IMR-90 (cell line): ENCODE data around the gene NINJ2. TPM values are rescaled to one million over a fixed set of nuclear protein-coding genes. Genes with fewer than 3 reads are reported as not detected.

ENCODE experiments used
- ATAC-seq: fragments of 200-7000 bp; cut with Tn5 transposase; 2 replicates; pipeline ENCODE4 v1.9.1; 2020; ENCODE audit warnings: low read depth, mild to moderate bottlenecking, moderate library complexity
- BruUV-seq: library from RNA; stranded (reverse); fragments of 400-500 nt; replicated peaks from 2 replicates; lab custom pipeline; 2021; lab: Mats Ljungman, UMichigan
- CTCF ChIA-PET: fragments of 300-600 bp; formaldehyde crosslinking; extraction: SDS; loops from one replicate; lab custom pipeline; 2021; ENCODE audit warnings: antibody characterized with exemption; lab: Yijun Ruan, JAX
- POLR2A ChIA-PET: fragments of 300-600 bp; sonication (Branson Sonifier 250); formaldehyde crosslinking; loops from one replicate; lab custom pipeline; 2022; ENCODE audit warnings: antibody characterized with exemption; ENCODE audit not compliant: unreplicated experiment; lab: Charles Lee
- DNase-seq: peaks from one replicate; pipeline ENCODE4 v3.0.0; 2013
- H2AFZ ChIP-seq: replicated peaks from 2 replicates; pipeline ENCODE3; 2013; ENCODE audit warnings: low read length, mild to moderate bottlenecking; ENCODE audit not compliant: poor library complexity
- H2AK5ac ChIP-seq: 2 replicates; pipeline ENCODE4 v1.6.1; 2013; ENCODE audit warnings: low read depth, low read length, inconsistent platforms
- H2AK9ac ChIP-seq: replicated peaks from 2 replicates; pipeline ENCODE3; 2013; ENCODE audit warnings: mild to moderate bottlenecking, low read depth, low read length, moderate library complexity; ENCODE audit not compliant: poor library complexity
- H2BK120ac ChIP-seq: 2 replicates; pipeline ENCODE4 v1.6.1; 2013; ENCODE audit warnings: low read depth, low read length, inconsistent platforms
- H2BK15ac ChIP-seq: 3 replicates; pipeline ENCODE4 v1.6.1; 2013; ENCODE audit warnings: low read depth, low read length, inconsistent platforms
- H2BK20ac ChIP-seq: 2 replicates; pipeline ENCODE4 v1.6.1; 2013; ENCODE audit warnings: low read depth, mild to moderate bottlenecking, inconsistent platforms, low read length, moderate library complexity
- H2BK5ac ChIP-seq: 2 replicates; pipeline ENCODE4 v1.6.1; 2013; ENCODE audit warnings: mild to moderate bottlenecking, low read depth, low read length, inconsistent platforms; ENCODE audit not compliant: poor library complexity, severe bottlenecking
- H3K14ac ChIP-seq: replicated peaks from 2 replicates; pipeline ENCODE4 v1.6.1; 2013; ENCODE audit warnings: low read depth, low read length, inconsistent platforms
- H3K18ac ChIP-seq: 2 replicates; pipeline ENCODE4 v1.6.1; 2013; ENCODE audit warnings: low read depth, low read length, control low read depth
- H3K23ac ChIP-seq: 2 replicates; pipeline ENCODE4 v1.6.1; 2013; ENCODE audit warnings: low read depth, low read length, inconsistent platforms
- H3K27ac ChIP-seq: 2 replicates; pipeline ENCODE4 v1.5.1; 2013; ENCODE audit warnings: mild to moderate bottlenecking, control low read depth, low read length; ENCODE audit not compliant: insufficient read depth
- H3K27me3 ChIP-seq: 2 replicates; pipeline ENCODE4 v1.6.1; 2013; ENCODE audit warnings: low read length; ENCODE audit not compliant: control insufficient read depth, insufficient read depth
- H3K36me3 ChIP-seq: 2 replicates; pipeline ENCODE4 v1.6.1; 2013; ENCODE audit warnings: low read length, mixed read lengths; ENCODE audit not compliant: control insufficient read depth, insufficient read depth
- H3K4ac ChIP-seq: 2 replicates; pipeline ENCODE4 v1.6.1; 2013; ENCODE audit warnings: low read depth, low read length, inconsistent platforms
- H3K4me1 ChIP-seq: 2 replicates; pipeline ENCODE4 v1.6.1; 2013; ENCODE audit warnings: low read length, mixed read lengths; ENCODE audit not compliant: control insufficient read depth, insufficient read depth
- H3K4me2 ChIP-seq: 2 replicates; pipeline ENCODE4 v1.6.1; 2013; ENCODE audit warnings: low read depth, mild to moderate bottlenecking, control low read depth, low read length, moderate library complexity
- H3K4me3 ChIP-seq: 2 replicates; pipeline ENCODE4 v1.5.1; 2013; ENCODE audit warnings: low read depth, mild to moderate bottlenecking, control low read depth, low read length, moderate library complexity; ENCODE audit not compliant: insufficient read depth
- H3K56ac ChIP-seq: 2 replicates; pipeline ENCODE4 v1.6.1; 2013; ENCODE audit warnings: low read length, inconsistent platforms; ENCODE audit not compliant: insufficient read depth; ENCODE audit errors: extremely low read depth
- H3K79me1 ChIP-seq, 2 experiments: 2 replicates each; pipeline ENCODE4 v1.6.1; 2013; ENCODE audit warnings: low read length in 2 of 2, inconsistent platforms in 1 of 2, low read depth in 1 of 2
- H3K9ac ChIP-seq: 2 replicates; pipeline ENCODE4 v1.6.1; 2013; ENCODE audit warnings: low read depth, low read length, control low read depth
- H3K9me1 ChIP-seq: 2 replicates; pipeline ENCODE4 v1.6.1; 2013; ENCODE audit warnings: low read length, inconsistent platforms; ENCODE audit not compliant: insufficient read depth
- H3K9me3 ChIP-seq: 2 replicates; pipeline ENCODE4 v1.6.1; 2013; ENCODE audit warnings: low read length; ENCODE audit not compliant: control insufficient read depth, insufficient read depth
- H4K20me1 ChIP-seq: 2 replicates; pipeline ENCODE4 v1.6.1; 2013; ENCODE audit warnings: low read length, inconsistent platforms; ENCODE audit not compliant: insufficient read depth
- H4K5ac ChIP-seq: 2 replicates; pipeline ENCODE4 v1.6.1; 2013; ENCODE audit warnings: mild to moderate bottlenecking, low read depth, low read length, control low read depth
- H4K8ac ChIP-seq, 2 experiments: 2 replicates each; pipeline ENCODE4 v1.6.1; 2013; ENCODE audit warnings: low read depth in 2 of 2, low read length in 2 of 2, control low read depth in 1 of 2, inconsistent platforms in 1 of 2
- H4K91ac ChIP-seq: 2 replicates; pipeline ENCODE4 v1.6.1; 2013; ENCODE audit warnings: low read depth, low read length, inconsistent platforms; ENCODE audit not compliant: insufficient read depth
- BHLHE40 ChIP-seq: fragments of 150-350 bp; IDR thresholded peaks from 2 replicates; pipeline ENCODE4 v1.6.1; 2016; ENCODE audit warnings: mild to moderate bottlenecking, low read depth, low read length
- CEBPB ChIP-seq: IDR thresholded peaks from 2 replicates; pipeline ENCODE4 v1.6.1; 2012; ENCODE audit warnings: low read depth, low read length, improper control_type of control experiment
- CHD1 ChIP-seq: IDR thresholded peaks from 2 replicates; pipeline ENCODE4 v1.6.1; 2012; ENCODE audit warnings: low read depth, low read length, improper control_type of control experiment
- FOS ChIP-seq: fragments of 150-350 bp; IDR thresholded peaks from 2 replicates; pipeline ENCODE4 v1.6.1; 2016; ENCODE audit warnings: low read depth, low read length
- MAFK ChIP-seq: IDR thresholded peaks from 2 replicates; pipeline ENCODE4 v1.6.1; 2012; ENCODE audit warnings: low read depth, low read length, improper control_type of control experiment
- MAZ ChIP-seq: IDR thresholded peaks from 2 replicates; pipeline ENCODE4 v1.6.1; 2012; ENCODE audit warnings: low read depth, mild to moderate bottlenecking, low read length, improper control_type of control experiment, moderate library complexity, borderline replicate concordance
- MXI1 ChIP-seq: IDR thresholded peaks from 2 replicates; pipeline ENCODE4 v1.6.1; 2012; ENCODE audit warnings: low read depth, mild to moderate bottlenecking, low read length, moderate library complexity, borderline replicate concordance
- NFE2L2 ChIP-seq: fragments of 150-350 bp; IDR thresholded peaks from 2 replicates; pipeline ENCODE4 v1.6.1; 2016; ENCODE audit warnings: low read depth, mild to moderate bottlenecking, low read length
- POLR2A ChIP-seq: IDR thresholded peaks from 2 replicates; pipeline ENCODE4 v1.6.1; 2012; ENCODE audit warnings: mild to moderate bottlenecking, low read depth, low read length
- RAD21 ChIP-seq: IDR thresholded peaks from 2 replicates; pipeline ENCODE4 v1.6.1; 2012; ENCODE audit warnings: low read length, improper control_type of control experiment
- RCOR1 ChIP-seq: IDR thresholded peaks from 2 replicates; pipeline ENCODE4 v1.6.1; 2012; ENCODE audit warnings: mild to moderate bottlenecking, low read length, improper control_type of control experiment; ENCODE audit not compliant: insufficient replicate concordance
- RFX5 ChIP-seq: IDR thresholded peaks from 2 replicates; pipeline ENCODE4 v1.8.0; 2012; ENCODE audit warnings: low read depth, mild to moderate bottlenecking, low read length, moderate library complexity
- SMC3 ChIP-seq: fragments of 150-350 bp; IDR thresholded peaks from 2 replicates; pipeline ENCODE4 v1.6.1; 2016; ENCODE audit warnings: low read depth, mild to moderate bottlenecking, antibody characterized with exemption, low read length, moderate library complexity
- WGBS, 2 experiments: methylation state at CpG; one replicate each; pipeline versions ENCODE4 v1.1.5 to v1.1.7; 2013; ENCODE audit warnings: missing lambda C conversion rate in 2 of 2; ENCODE audit not compliant: insufficient read length in 1 of 2; ENCODE audit errors: extremely low coverage in 2 of 2; 5-methylcytosine and 5-hydroxymethylcytosine counted together
- dilution Hi-C: fragments of 300-500 bp; cut with HindIII; formaldehyde crosslinking; loops from one replicate; pipeline ENCODE4 v1.14.3; 2018; ENCODE audit warnings: low sequenced_read_pairs; ENCODE audit not compliant: unreplicated experiment
- in situ Hi-C: fragments of 300-500 bp; cut with MboI; formaldehyde crosslinking; loops from 3 replicates; pipeline ENCODE4 v1.14.3; 2019; ENCODE audit warnings: low sequenced_read_pairs, inconsistent platforms, mixed read lengths
- intact Hi-C: fragments of 100-400 bp; cut with micrococcal nuclease; formaldehyde crosslinking; loops from 2 replicates; pipeline ENCODE4 v1.10.0; 2022
- polyA plus RNA-seq, 3 experiments: library from polyadenylated mRNA; depleted of rRNA; stranded (reverse); fragments of >200 nt; gene quantifications; 2 replicates each; pipeline ENCODE4 v1.2.3, GENCODE V29; 2012; ENCODE audit warnings: low replicate concordance in 1 of 3
- total RNA-seq: library from RNA; depleted of rRNA; stranded (reverse); fragments of >200 nt; gene quantifications from 2 replicates; pipeline ENCODE4 v1.2.3, GENCODE V29; 2012
- TF ChIP-seq, protein P1 (sequence below): conservative IDR thresholded peaks from 2 replicates; pipeline ENCODE4 v1.5.1; 2012; ENCODE audit warnings: mild to moderate bottlenecking, low read depth, low read length, improper control_type of control experiment
- TF ChIP-seq, protein P2 (sequence below): fragments of 150-350 bp; IDR thresholded peaks from 2 replicates; pipeline ENCODE4 v1.6.1; 2016; ENCODE audit warnings: low read depth, mild to moderate bottlenecking, low read length, moderate library complexity, borderline replicate concordance
- TF ChIP-seq, protein P3 (sequence below): fragments of 150-350 bp; IDR thresholded peaks from 2 replicates; pipeline ENCODE4 v1.6.1; 2017; ENCODE audit warnings: mild to moderate bottlenecking, antibody characterized with exemption, low read length, low read depth

Gene NINJ2
- total and polyA plus RNA-seq, 2 of the 4 experiments (the other 2 are of a cell fraction) = not detected

DNA sequence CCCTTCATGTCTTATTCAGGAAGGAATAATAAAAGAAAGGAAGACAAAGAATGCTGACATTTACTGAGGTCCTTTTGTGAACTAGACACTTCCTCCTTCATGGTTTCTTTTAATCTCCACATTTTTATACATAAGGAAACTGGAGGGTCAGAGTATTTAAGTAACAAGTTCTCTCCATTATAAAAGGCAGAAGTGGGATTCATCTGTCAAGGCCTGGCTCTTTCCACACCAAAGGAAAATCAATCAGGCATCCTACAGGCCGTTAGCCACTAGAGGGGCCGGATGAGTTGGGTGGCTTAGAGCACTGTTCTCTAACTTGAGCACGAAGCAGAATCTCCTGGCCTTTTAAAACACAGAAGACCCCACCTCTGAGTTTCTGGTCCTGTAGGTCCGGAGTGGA, 36.8 kb upstream of the NINJ2 start:
- in situ Hi-C loops (no loop called here), dilution Hi-C loops (no loop called here), intact Hi-C loops (no loop called here)
- no peak for ATAC-seq
- H3K27me3 ChIP-seq = peaks cover 14% of the 10 kb centered on the region
- no peak overlapping the region for H3K4me3 ChIP-seq
- no peaks in the 10 kb centered on the region for H3K36me3 ChIP-seq
- no peaks in the 10 kb centered on the region for H3K9me1 ChIP-seq
- no peak overlapping the region for H3K27ac ChIP-seq
- ChIA-PET CTCF (interaction anchor here (0.6 kb wide), 1 partner anchor 312 kb away, joined by 3 read pairs; no protein-coding TSS in a partner anchor), POLR2A (no interaction called here)
- H3K9me3 ChIP-seq = peaks cover 16% of the 10 kb centered on the region
- WGBS, 2 experiments = no CpG with 5 or more reads among the region's 4 CpGs
- H2BK15ac ChIP-seq = no peak overlapping the region
- no peak overlapping the region for H2BK120ac ChIP-seq
- no peak overlapping the region for H3K23ac ChIP-seq
- H2AFZ ChIP-seq = no peak overlapping the region
- H3K4ac ChIP-seq = no peak overlapping the region
- no peak overlapping the region for H3K4me2 ChIP-seq
- H3K9ac ChIP-seq = no peak overlapping the region
- no peak overlapping the region for H3K18ac ChIP-seq
- BruUV-seq = no TSS peak
- no peak overlapping the region for H3K14ac ChIP-seq
- H2AK9ac ChIP-seq = no peak overlapping the region
- no peaks in the 10 kb centered on the region for H3K4me1 ChIP-seq
- H4K5ac ChIP-seq = no peak overlapping the region
- no peak overlapping the region for H2AK5ac ChIP-seq
- no peak overlapping the region for H2BK5ac ChIP-seq
- no peak overlapping the region for H3K56ac ChIP-seq
- no peak overlapping the region for H4K91ac ChIP-seq
- H4K20me1 ChIP-seq = no peaks in the 10 kb centered on the region
- no peak overlapping the region for H2BK20ac ChIP-seq
- TF ChIP-seq CEBPB = no peak
- TF ChIP-seq RCOR1 = no peak
- no peak for TF ChIP-seq BHLHE40
- TF ChIP-seq SMC3 = no peak
- TF ChIP-seq NFE2L2 = no peak
- TF ChIP-seq POLR2A = no peak
- TF ChIP-seq, protein P1, sequence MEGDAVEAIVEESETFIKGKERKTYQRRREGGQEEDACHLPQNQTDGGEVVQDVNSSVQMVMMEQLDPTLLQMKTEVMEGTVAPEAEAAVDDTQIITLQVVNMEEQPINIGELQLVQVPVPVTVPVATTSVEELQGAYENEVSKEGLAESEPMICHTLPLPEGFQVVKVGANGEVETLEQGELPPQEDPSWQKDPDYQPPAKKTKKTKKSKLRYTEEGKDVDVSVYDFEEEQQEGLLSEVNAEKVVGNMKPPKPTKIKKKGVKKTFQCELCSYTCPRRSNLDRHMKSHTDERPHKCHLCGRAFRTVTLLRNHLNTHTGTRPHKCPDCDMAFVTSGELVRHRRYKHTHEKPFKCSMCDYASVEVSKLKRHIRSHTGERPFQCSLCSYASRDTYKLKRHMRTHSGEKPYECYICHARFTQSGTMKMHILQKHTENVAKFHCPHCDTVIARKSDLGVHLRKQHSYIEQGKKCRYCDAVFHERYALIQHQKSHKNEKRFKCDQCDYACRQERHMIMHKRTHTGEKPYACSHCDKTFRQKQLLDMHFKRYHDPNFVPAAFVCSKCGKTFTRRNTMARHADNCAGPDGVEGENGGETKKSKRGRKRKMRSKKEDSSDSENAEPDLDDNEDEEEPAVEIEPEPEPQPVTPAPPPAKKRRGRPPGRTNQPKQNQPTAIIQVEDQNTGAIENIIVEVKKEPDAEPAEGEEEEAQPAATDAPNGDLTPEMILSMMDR = no peak
- TF ChIP-seq, protein P2, sequence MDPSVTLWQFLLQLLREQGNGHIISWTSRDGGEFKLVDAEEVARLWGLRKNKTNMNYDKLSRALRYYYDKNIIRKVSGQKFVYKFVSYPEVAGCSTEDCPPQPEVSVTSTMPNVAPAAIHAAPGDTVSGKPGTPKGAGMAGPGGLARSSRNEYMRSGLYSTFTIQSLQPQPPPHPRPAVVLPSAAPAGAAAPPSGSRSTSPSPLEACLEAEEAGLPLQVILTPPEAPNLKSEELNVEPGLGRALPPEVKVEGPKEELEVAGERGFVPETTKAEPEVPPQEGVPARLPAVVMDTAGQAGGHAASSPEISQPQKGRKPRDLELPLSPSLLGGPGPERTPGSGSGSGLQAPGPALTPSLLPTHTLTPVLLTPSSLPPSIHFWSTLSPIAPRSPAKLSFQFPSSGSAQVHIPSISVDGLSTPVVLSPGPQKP = no peak
- no peak for TF ChIP-seq MAZ
- no peak for TF ChIP-seq MAFK
- no peak for TF ChIP-seq CHD1
- no peak for TF ChIP-seq MXI1
- TF ChIP-seq, protein P3, sequence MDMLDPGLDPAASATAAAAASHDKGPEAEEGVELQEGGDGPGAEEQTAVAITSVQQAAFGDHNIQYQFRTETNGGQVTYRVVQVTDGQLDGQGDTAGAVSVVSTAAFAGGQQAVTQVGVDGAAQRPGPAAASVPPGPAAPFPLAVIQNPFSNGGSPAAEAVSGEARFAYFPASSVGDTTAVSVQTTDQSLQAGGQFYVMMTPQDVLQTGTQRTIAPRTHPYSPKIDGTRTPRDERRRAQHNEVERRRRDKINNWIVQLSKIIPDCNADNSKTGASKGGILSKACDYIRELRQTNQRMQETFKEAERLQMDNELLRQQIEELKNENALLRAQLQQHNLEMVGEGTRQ = no peak
- TF ChIP-seq RAD21 = no peak
- no peak for TF ChIP-seq RFX5
- TF ChIP-seq FOS = no peak
- DNase-seq = no peak
- no peak overlapping the region for H4K8ac ChIP-seq
- no peaks in the 10 kb centered on the region for H3K79me1 ChIP-seq
